ENCODE results near the gene ARFGAP1.

ARFGAP1 gene

DNA sequence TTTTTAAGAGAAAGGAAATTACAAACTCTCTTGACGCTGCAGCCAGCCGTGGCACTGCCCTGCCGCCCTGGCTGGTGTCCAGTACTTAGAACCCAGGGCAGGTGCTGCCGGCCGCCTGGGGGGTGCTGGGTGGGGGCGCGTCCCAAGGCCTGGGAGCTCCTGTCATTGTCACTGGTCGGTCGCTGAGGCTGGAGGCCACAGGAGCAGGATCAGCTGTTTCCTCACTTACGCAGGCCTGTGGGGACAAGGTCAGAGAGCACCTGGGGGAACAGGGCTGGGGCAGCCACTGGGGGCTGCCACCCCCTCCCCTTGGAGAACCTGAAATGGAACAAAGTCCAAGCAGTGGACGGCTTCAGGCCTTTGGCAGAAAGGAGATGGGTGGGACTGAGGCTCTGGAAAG lies 31.3 kb upstream of the ARFGAP1 start:
- no peak for DNase-seq

DNA sequence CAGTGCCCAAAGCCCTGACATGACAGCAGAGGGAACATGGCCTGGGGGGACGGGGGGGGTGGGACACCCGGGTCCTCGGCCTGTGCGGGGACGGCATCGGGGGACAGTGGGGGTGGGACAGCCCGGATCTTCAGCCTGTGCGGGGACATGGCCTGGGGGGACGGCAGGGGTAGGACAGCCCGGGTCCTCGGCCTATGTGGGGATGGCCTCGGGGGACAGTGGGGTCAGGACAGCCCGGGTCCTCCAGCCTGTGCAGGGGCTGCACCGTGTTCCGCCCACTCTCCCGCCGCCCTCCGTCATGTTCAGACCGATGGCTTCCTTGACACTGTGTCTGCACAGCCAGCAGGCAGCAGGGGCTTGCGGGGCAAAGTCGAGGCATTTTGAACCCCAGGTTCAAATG lies 29.9 kb upstream of the ARFGAP1 start:
- no peak for DNase-seq

GRCh38 chr20:63243604-63244247 lies 28.9 kb upstream of the ARFGAP1 start:
- no peak for DNase-seq

DNA sequence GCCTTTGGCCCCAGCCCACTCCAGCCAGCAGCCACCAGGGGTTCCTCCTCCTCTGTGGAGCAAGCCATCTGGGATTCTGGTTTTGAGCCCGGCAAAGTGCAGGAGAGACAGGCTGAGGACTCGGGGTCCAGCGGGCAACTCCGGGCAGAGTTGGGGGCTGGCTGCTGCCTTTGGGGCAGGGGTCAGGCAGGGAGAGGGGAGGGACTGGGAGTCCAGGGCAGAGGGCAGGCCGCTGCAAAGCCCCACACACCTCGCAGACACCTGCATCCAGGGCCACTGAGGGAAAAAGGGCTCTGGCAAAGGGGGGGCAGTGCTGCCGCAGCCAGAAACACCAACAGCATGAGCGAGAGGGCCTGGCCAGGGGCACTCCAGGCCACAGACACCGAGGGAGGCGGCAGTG lies 28.1 kb upstream of the ARFGAP1 start:
- no peak for DNase-seq

- peak in 1 of 2 experiments; percentile 42 for DNase-seq
Measured at GRCh38 chr20:63246490-63247288, 25.9 kb upstream of the ARFGAP1 start.

GRCh38 chr20:63247671-63248228 lies 24.9 kb upstream of the ARFGAP1 start:
- no peak for DNase-seq

GRCh38 chr20:63248835-63249591 lies 23.6 kb upstream of the ARFGAP1 start:
- no peak for DNase-seq

DNA sequence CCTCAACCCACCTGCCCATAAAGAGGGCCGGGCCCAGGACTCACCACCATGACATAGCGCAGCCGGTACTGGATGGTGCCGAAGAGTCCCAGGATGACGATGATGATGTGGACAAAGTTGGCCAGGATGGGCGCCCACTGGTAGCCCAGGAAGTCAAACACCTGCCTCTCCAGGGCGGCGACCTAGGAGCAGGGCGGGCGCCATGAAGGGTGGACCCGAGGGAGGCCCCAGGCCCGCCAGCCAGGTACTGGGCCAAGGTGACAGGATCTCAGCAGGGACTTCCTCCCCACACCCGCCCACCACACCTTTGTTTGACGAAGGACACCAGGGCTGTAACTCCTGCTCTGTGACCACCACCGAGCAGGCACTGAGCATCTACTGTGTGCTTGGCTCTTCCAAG lies 22.7 kb upstream of the ARFGAP1 start:
- DNase-seq, result no peak

DNA sequence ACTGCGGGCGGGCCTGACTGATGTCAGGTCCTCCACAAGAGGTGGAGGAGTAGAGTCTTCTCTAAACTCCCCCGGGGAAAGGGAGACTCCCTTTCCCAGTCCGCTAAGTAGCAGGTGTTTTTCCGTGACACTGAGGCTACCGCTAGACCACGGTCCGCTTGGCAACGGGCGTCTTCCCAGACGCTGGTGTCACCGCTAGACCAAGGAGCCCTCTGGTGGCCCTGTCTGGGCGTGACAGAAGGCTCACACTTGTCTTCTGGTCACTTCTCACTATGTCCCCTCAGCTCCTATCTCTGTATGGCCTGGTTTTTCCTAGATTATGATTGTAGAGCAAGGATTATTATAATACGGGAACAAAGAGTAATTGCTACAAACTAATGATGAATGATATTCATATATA lies 21.3 kb upstream of the ARFGAP1 start:
- DNase-seq, result peak in 1 of 2 experiments; percentile 20

- no peak for DNase-seq
Measured at GRCh38 chr20:63252284-63252711, 20.3 kb upstream of the ARFGAP1 start.

DNA sequence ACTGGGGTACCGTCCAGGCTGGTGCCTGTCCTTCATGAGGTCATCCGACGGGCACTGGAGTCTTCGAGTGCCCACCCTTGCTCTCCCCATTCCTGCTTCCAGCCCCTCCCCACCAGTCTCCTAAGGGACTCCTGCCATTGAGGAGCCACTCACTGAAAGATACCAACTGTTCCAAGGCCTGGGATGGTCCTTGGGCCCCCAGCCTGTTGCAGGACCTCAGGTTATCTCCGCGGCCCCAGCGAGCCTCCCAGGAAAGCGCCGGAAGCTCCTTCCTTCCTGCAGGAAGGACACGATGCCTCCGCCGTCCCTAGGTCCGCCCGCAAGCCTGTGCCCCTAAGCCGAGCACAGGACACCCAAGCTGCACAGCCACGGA lies 19.6 kb upstream of the ARFGAP1 start:
- DNase-seq, result no peak

- DNase-seq, result no peak
Measured at GRCh38 chr20:63253438-63254231, 19.0 kb upstream of the ARFGAP1 start.

- DNase-seq, result no peak
Measured at GRCh38 chr20:63254232-63254605, 18.4 kb upstream of the ARFGAP1 start, which contains the start of gene NKAIN4. Gene NKAIN4, minus strand, starts transcription at chr20:63254463. Its CDS starts 13 bp downstream, at chr20:63254450.

GRCh38 chr20:63254606-63255384 lies 17.8 kb upstream of the ARFGAP1 start:
- no peak for DNase-seq

DNA sequence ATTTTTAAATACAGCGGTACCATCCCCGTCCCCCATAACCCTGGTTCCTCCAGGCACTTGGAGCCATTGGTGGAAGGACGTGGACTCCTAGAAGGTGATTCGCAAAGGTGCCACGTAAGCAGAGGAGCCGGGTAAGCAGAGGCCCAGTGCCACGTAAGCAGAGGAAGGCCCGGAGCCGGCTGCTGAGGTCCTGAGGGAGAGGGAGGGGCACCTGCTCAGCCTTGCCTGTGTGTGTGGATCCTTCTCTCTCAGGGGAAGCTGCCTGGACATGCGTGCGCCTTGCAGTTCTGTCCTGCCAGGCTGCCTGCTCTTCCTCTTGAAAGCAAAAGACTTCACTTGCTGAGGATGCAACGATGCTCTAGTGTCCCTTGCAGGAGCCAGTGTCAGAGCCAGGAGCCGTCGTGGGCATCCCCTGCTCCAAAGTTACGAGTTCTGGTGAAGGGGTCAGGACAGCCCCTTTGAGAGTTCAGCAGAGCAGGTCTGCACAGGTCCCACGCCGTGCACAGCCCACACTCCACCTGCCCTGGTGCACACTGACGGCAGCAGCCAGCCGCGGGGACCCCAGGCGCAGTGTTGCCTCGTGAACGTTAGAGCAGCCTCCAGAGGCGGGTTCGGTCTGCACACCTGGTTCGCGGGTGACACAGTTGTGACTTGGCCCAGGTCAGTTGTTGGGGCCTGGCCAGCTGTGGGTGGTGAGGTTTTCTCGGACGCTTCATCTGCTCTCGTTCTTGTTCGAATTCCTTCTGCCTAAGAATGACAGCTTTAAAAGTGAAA lies 16.5 kb upstream of the ARFGAP1 start:
- DNase-seq, result peak in 1 of 2 experiments; percentile 19

GRCh38 chr20:63256954-63257353 lies 15.7 kb upstream of the ARFGAP1 start:
- DNase-seq, result no peak

- DNase-seq, result no peak
Measured at GRCh38 chr20:63257629-63258028, 15.0 kb upstream of the ARFGAP1 start.

DNA sequence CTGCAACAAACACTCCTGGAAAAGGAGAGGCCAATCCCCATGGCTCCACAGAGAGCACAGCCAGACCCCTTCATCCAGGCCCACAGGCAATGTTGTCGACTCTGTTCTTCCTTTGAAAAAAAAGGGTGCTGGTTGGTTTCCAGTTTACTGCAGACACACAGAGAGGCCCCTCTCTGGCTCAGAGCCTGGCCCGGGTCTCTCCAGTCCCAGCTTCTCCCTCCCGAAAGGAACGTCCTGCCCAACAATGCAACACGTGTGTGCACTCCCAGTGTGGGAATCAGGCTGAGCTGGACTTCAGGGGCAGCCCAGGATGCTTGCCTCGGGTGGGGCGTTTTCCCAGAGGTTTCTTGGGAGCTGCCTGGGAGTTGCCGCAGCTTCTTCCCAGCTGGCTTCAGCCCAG lies 13.8 kb upstream of the ARFGAP1 start:
- DNase-seq, result no peak

- no peak for DNase-seq
Measured at GRCh38 chr20:63259734-63260460, 12.7 kb upstream of the ARFGAP1 start.

GRCh38 chr20:63260521-63260920 lies 12.1 kb upstream of the ARFGAP1 start:
- no peak for DNase-seq

Data from NCI-H524 (cell line).